Stimulated activated CD8-positive, alpha-beta memory T cell treated with anti-CD3 and anti-CD28 coated beads, Interleukin-7, amount 100 ng/mL, for 4 hours (primary cell): Measurements from ENCODE around the gene TSPAN15.

Source experiments
- DNase-seq, 2 donors: peaks; one replicate each; pipeline ENCODE4 v3.0.0-alpha.2; 2020; ENCODE audit warnings: low read depth in 2 of 2

Gene TSPAN15

GRCh38 chr10:69466158-69466490, 14.9 kb downstream of the TSPAN15 start:
- no peak for DNase-seq

- DNase-seq, result no peak
Measured at GRCh38 chr10:69466689-69467088, 15.4 kb downstream of the TSPAN15 start.

GRCh38 chr10:69467928-69468750, 16.9 kb downstream of the TSPAN15 start:
- DNase-seq, result no peak

GRCh38 chr10:69468751-69469089, 17.5 kb downstream of the TSPAN15 start:
- no peak for DNase-seq

- DNase-seq, result no peak
Measured at GRCh38 chr10:69469976-69470375, 18.7 kb downstream of the TSPAN15 start.

- no peak for DNase-seq
Measured at GRCh38 chr10:69470463-69471384, 19.5 kb downstream of the TSPAN15 start.

GRCh38 chr10:69472142-69472541, 20.9 kb downstream of the TSPAN15 start:
- DNase-seq, result no peak

GRCh38 chr10:69472544-69472943, 21.3 kb downstream of the TSPAN15 start:
- DNase-seq, result no peak

- no peak for DNase-seq
Measured at GRCh38 chr10:69473304-69473990, 22.2 kb downstream of the TSPAN15 start.

- no peak for DNase-seq
Measured at GRCh38 chr10:69474742-69475432, 23.6 kb downstream of the TSPAN15 start.

GRCh38 chr10:69475433-69475830, 24.2 kb downstream of the TSPAN15 start:
- no peak for DNase-seq

- no peak for DNase-seq
Measured at GRCh38 chr10:69477968-69478597, 26.8 kb downstream of the TSPAN15 start.

GRCh38 chr10:69479240-69480067, 28.2 kb downstream of the TSPAN15 start:
- DNase-seq, result no peak

- no peak for DNase-seq
Measured at GRCh38 chr10:69480068-69480412, 28.8 kb downstream of the TSPAN15 start.

GRCh38 chr10:69481305-69481704, 30.0 kb downstream of the TSPAN15 start:
- no peak for DNase-seq

- DNase-seq, result no peak
Measured at GRCh38 chr10:69481811-69482524, 30.7 kb downstream of the TSPAN15 start.

GRCh38 chr10:69483963-69484362, 32.7 kb downstream of the TSPAN15 start:
- no peak for DNase-seq

- no peak for DNase-seq
Measured at GRCh38 chr10:69484736-69485135, 33.5 kb downstream of the TSPAN15 start.

- DNase-seq, result no peak
Measured at GRCh38 chr10:69486922-69487730, 35.9 kb downstream of the TSPAN15 start.
